HFF-Myc (cell line): ENCODE data around the gene STC2.
"Not testable (repeated sequence)": the region's sequence is repeated elsewhere in the genome, so short reads cannot be mapped to it uniquely, and the experiment has no call there.

Experiments
- DNase-seq: peaks from one replicate; pipeline ENCODE4 v3.0.0-alpha.2; 2011; ENCODE audit warnings: low read depth; ENCODE audit errors: extremely low read depth
- H3K4me3 ChIP-seq: replicated peaks from 2 replicates; pipeline ENCODE4 v1.5.1; 2011; ENCODE audit warnings: low read depth, mild to moderate bottlenecking, control low read depth, low read length
- TF ChIP-seq, protein P1 (sequence below): IDR thresholded peaks from 2 replicates; pipeline ENCODE4 v1.5.1; 2012; ENCODE audit warnings: mild to moderate bottlenecking, low read depth, low read length, control low read depth; ENCODE audit errors: missing control alignments

The STC2 gene

DNA sequence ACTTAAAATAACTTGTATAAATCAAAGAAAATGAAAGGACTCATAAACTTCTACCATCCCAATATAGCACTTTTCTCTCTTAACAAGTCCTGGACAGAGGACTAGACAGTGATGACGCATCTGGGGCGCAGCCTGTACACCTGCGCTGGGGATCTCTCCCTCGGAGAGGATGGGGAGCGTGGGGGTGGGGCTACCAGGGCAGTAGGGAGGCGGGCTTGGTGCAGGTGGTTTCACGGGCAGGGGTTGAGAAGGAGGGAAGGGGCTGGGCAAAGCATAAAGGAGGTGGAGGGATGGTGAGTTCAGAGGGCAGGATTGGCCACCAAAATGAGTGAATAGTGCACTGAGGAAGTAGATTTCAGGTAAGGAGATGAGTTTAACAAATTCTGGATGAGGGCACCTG is 41.1 kb downstream of the STC2 start:
- H3K4me3 ChIP-seq, result no peak overlapping the region
- no peak for DNase-seq
- TF ChIP-seq, protein P1, sequence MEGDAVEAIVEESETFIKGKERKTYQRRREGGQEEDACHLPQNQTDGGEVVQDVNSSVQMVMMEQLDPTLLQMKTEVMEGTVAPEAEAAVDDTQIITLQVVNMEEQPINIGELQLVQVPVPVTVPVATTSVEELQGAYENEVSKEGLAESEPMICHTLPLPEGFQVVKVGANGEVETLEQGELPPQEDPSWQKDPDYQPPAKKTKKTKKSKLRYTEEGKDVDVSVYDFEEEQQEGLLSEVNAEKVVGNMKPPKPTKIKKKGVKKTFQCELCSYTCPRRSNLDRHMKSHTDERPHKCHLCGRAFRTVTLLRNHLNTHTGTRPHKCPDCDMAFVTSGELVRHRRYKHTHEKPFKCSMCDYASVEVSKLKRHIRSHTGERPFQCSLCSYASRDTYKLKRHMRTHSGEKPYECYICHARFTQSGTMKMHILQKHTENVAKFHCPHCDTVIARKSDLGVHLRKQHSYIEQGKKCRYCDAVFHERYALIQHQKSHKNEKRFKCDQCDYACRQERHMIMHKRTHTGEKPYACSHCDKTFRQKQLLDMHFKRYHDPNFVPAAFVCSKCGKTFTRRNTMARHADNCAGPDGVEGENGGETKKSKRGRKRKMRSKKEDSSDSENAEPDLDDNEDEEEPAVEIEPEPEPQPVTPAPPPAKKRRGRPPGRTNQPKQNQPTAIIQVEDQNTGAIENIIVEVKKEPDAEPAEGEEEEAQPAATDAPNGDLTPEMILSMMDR, result no peak

- DNase-seq, H3K4me3 ChIP-seq: not testable (repeated sequence)
Observed at GRCh38 chr5:173284343-173284958, 43.8 kb downstream of the STC2 start.

- H3K4me3 ChIP-seq, result peak overlapping the region; percentile 31
- peak; percentile 25 for DNase-seq
- TF ChIP-seq, protein P1, result peak; percentile 86
Observed at GRCh38 chr5:173283318-173284288, 44.6 kb downstream of the STC2 start.

GRCh38 chr5:173282916-173283315 is 45.3 kb downstream of the STC2 start:
- DNase-seq, result no peak
- H3K4me3 ChIP-seq, result peak overlapping the region; percentile 31; the same call in 1 of the 2 replicates
- TF ChIP-seq, protein P1, result no peak

DNA sequence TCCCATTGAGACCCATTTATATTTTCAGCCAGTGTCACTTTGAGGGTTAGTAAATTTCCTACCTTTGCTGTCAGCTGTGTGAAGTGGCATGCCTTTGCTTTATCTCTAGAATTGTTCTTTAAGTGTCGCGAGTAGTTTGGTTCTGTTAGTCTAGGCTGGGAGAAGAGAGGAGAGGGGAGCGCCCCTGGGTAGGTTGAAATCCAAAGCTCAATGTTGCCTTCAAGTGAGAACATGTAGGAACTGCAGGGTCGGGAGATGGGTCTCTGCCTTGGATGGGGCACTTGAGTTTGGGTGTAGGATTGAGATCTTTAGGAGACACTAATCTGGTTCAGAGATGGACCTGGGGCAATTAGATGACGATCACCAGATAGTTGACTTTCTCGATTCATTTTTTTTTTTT is 46.3 kb downstream of the STC2 start:
- no peak for DNase-seq
- TF ChIP-seq, protein P1, result peak; percentile 24
- no peak overlapping the region for H3K4me3 ChIP-seq

GRCh38 chr5:173279166-173279565 is 49.0 kb downstream of the STC2 start:
- TF ChIP-seq, protein P1, result no peak
- H3K4me3 ChIP-seq, result no peak overlapping the region
- no peak for DNase-seq

- no peak for DNase-seq
- TF ChIP-seq, protein P1, result no peak
Observed at GRCh38 chr5:173278641-173279040, 49.6 kb downstream of the STC2 start.

More at GRCh38 chr5:173278641-173279040, 49.6 kb downstream of the STC2 start:
- no peak overlapping the region for H3K4me3 ChIP-seq
